Measurements from ENCODE around the gene TMEM123.

The TMEM123 gene

DNA sequence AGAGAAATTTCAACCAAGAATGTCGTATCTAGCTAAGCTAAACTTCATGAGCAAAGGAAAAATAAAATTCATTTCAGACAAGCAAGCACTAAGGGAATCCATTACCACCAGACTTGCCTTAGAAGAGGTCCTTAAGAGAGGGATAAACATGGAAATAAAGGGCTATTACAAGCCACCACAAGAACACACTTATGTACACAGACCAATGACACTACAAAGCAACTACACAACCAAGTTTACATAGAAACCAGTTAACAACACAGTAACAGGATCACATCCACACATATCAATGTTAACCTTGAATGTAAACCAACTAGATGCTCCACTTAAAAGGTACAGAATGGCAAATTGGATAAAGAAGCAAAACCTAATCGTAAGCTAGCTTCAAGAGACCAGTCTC lies 38.0 kb downstream of the TMEM123 start:
- H3K4me3 ChIP-seq (ENCODE audit: low read depth in 1 of 2, low read length in 1 of 2) = no peak overlapping the region
- peaks cover 7% of the 10 kb centered on the region for H3K36me3 ChIP-seq
- no peaks in the 10 kb centered on the region for H3K9me3 ChIP-seq
- H3K4me1 ChIP-seq (ENCODE audit: control insufficient read depth in 1 of 2, insufficient read depth in 1 of 2, low read depth in 1 of 2, low read length in 1 of 2) = no peaks in the 10 kb centered on the region
- H3K27ac ChIP-seq = no peak overlapping the region
- no peaks in the 10 kb centered on the region for H3K27me3 ChIP-seq
- TF ChIP-seq, protein P1, sequence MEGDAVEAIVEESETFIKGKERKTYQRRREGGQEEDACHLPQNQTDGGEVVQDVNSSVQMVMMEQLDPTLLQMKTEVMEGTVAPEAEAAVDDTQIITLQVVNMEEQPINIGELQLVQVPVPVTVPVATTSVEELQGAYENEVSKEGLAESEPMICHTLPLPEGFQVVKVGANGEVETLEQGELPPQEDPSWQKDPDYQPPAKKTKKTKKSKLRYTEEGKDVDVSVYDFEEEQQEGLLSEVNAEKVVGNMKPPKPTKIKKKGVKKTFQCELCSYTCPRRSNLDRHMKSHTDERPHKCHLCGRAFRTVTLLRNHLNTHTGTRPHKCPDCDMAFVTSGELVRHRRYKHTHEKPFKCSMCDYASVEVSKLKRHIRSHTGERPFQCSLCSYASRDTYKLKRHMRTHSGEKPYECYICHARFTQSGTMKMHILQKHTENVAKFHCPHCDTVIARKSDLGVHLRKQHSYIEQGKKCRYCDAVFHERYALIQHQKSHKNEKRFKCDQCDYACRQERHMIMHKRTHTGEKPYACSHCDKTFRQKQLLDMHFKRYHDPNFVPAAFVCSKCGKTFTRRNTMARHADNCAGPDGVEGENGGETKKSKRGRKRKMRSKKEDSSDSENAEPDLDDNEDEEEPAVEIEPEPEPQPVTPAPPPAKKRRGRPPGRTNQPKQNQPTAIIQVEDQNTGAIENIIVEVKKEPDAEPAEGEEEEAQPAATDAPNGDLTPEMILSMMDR (IDR thresholded peaks at IDR 0.05) = no peak

DNA sequence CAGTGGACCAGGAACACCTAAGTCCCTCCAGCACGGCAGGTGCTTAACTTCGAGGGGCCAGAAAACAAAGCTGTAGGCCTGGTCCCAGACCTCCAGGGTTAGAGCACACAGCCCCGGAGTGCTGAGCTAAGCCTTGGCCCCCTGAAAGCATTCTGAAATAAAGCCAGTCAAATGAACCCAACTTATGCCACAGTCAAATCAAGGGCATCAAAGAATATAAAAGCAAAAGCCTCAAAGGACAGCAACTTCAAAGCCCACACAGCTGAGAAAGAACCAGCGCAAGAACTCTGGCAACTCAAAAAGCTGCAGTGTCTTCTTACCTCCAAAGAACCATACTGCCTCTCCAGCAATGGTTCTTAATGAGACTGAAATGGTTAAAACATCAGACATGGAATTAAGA lies 39.1 kb downstream of the TMEM123 start:
- TF ChIP-seq, protein P1 (IDR thresholded peaks at IDR 0.05) = no peak
- Histone ChIP-seq H3K27me3 (no peaks in the 10 kb centered on the region), H3K4me3 (ENCODE audit: low read depth in 1 of 2, low read length in 1 of 2) (no peak overlapping the region), H3K4me1 (ENCODE audit: control insufficient read depth in 1 of 2, insufficient read depth in 1 of 2, low read depth in 1 of 2, low read length in 1 of 2) (no peaks in the 10 kb centered on the region), H3K9me3 (no peaks in the 10 kb centered on the region), H3K27ac (no peak overlapping the region), H3K36me3 (peaks cover 9% of the 10 kb centered on the region)

DNA sequence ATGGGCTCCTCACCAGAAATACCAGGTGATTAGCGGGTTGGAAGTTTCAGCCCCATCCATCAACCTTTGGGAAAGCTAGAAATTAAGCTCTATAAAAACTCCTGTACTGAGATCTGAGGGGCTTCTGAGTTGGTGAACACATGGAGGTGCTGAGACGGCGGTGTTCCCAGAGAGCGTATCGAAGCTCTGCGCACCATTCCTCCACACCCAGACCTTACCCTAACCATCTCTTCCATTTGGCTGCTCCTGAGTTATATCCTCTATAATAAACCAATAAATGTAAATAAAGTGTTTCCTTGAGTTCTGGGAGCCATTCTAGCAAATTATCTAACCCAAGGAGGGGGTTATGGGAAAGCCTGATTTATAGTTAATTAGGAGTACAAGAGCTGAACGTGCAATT lies 41.4 kb downstream of the TMEM123 start:
- Histone ChIP-seq H3K9me3 (no peaks in the 10 kb centered on the region), H3K27me3 (no peaks in the 10 kb centered on the region), H3K4me1 (ENCODE audit: control insufficient read depth in 1 of 2, insufficient read depth in 1 of 2, low read depth in 1 of 2, low read length in 1 of 2) (peaks cover 0 to 11% of the 10 kb centered on the region in 2 experiments), H3K27ac (no peak overlapping the region), H3K36me3 (peaks cover 21% of the 10 kb centered on the region), H3K4me3 (ENCODE audit: low read depth in 1 of 2, low read length in 1 of 2) (no peak overlapping the region)
- TF ChIP-seq, protein P1 (IDR thresholded peaks at IDR 0.05) = no peak

DNA sequence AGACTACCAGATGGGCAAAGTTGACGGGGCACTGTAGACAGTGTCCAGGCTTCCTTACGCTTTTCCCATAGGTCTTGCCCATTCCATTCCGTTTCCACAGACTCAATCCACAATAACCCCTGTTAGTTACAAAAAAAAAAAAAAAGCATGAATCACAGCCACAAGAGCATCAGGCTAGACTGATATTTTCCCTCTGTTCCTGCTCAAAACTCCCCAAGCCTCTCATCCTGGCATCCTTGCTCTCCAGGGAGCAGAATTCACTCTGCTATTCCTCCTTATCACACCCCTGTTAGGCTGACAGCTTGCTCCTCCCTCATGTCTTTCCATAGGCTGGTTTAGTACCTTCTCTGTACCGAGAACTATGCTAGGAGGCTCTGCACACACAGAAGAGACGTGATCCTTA lies 42.2 kb downstream of the TMEM123 start:
- Histone ChIP-seq H3K36me3 (peaks cover 25% of the 10 kb centered on the region), H3K27me3 (no peaks in the 10 kb centered on the region), H3K27ac (no peak overlapping the region), H3K4me3 (ENCODE audit: low read depth in 1 of 2, low read length in 1 of 2) (no peak overlapping the region), H3K4me1 (ENCODE audit: control insufficient read depth in 1 of 2, insufficient read depth in 1 of 2, low read depth in 1 of 2, low read length in 1 of 2) (peaks cover 0 to 11% of the 10 kb centered on the region in 2 experiments), H3K9me3 (no peaks in the 10 kb centered on the region)
- TF ChIP-seq, protein P1 (IDR thresholded peaks at IDR 0.05) = no peak

DNA sequence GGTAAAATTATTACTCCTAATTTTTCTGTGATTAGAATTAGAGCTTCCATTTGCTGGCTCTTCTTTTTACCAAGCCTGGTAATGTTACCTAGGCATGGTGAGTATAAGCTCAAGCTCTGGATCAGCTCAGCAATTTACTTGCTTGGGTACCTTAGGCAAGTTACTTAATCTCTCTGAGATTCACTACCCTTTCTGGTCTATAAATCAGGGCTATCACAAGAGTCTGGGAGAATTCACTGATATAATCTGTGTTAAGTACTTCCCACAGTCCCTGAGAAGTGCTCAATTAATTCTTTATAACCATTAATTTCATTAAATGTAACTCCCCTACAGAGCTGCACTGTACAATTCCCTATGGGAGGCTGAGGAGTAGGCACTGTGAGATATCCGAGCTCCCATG lies 44.2 kb downstream of the TMEM123 start:
- Histone ChIP-seq H3K27ac (no peak overlapping the region), H3K4me3 (ENCODE audit: low read depth in 1 of 2, low read length in 1 of 2) (no peak overlapping the region), H3K4me1 (ENCODE audit: control insufficient read depth in 1 of 2, insufficient read depth in 1 of 2, low read depth in 1 of 2, low read length in 1 of 2) (peaks cover 0 to 11% of the 10 kb centered on the region in 2 experiments), H3K36me3 (peaks cover 38% of the 10 kb centered on the region), H3K27me3 (no peaks in the 10 kb centered on the region), H3K9me3 (no peaks in the 10 kb centered on the region)
- TF ChIP-seq, protein P1 (IDR thresholded peaks at IDR 0.05) = no peak

DNA sequence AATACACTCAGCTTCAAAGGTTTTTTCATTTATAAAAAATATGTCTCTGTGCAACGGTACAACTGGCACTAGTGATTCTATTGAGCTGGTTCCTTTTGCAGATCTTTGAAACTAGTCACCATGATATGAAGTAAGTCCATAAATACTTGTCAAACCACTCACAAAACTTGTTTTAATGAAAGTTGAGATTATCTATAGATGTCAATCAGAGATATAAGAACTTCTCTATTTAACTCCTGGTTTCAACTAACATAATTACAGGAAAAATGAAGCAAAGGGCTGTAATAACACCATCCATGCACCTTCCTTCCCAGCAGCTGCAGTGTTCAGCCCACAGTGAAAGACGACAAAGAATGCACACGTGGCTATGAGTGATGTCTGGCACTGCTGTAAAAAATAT lies 44.7 kb downstream of the TMEM123 start:
- Histone ChIP-seq H3K27ac (no peak overlapping the region), H3K4me3 (ENCODE audit: low read depth in 1 of 2, low read length in 1 of 2) (no peak overlapping the region), H3K36me3 (peaks cover 42% of the 10 kb centered on the region), H3K4me1 (ENCODE audit: control insufficient read depth in 1 of 2, insufficient read depth in 1 of 2, low read depth in 1 of 2, low read length in 1 of 2) (peaks cover 0 to 11% of the 10 kb centered on the region in 2 experiments), H3K27me3 (no peaks in the 10 kb centered on the region), H3K9me3 (no peaks in the 10 kb centered on the region)
- TF ChIP-seq, protein P1 (IDR thresholded peaks at IDR 0.05) = no peak
